ENCODE results near the gene DLGAP1. TPM values are rescaled to one million over a fixed set of nuclear protein-coding genes. Genes with fewer than 3 reads are reported as not detected.

Gene DLGAP1
- total and polyA plus RNA-seq, 4 donors = 0.54 to 11.8 (median 3.1) TPM

DNA sequence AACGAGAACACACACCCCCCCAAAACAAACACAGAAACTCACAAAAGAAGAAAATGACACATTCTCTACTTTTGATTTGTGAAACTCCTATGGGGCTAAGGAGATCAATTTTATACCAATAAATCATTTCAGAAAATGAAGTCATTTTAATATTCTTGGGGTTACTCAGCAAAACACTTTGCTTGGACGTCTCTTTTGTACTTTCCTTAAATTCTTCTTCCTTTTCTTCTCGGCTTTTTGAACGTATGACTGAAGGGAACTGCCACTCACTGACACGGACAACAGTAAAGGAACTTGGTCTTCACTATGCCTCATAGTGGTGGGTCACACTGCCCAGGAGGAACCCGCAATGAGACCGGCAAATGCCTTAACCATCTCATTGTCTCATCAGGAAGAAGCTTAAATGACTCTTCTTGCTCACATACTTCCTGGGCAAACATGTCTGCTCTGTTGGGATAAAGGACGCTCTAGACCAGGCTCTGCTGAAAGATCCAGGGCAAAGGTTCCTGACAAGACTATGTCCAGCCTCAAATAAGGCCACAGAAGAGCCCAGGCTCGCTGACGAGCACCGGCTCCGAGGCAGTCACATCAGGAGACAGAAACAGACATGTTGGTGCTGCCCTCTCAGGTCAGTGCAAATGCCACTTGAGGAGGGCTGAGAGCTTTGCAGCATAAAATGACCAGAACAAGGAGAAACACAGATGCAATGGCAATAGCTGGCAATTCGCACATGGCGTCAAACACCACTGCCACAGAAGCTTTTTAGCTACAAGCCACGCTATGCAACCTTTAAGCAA lies 799.7 kb downstream of the DLGAP1 start:
- Histone ChIP-seq H3K9ac (ENCODE audit: insufficient read depth in 1 of 2, low read length in 2 of 2) (no peak overlapping the region), H3K36me3 (ENCODE audit: control insufficient read depth in 4 of 4, insufficient read depth in 4 of 4, low read length in 4 of 4) (no peaks in the 10 kb centered on the region), H3K4me1 (ENCODE audit: control insufficient read depth in 5 of 5, insufficient read depth in 5 of 5, low read length in 5 of 5) (peaks cover 4 to 36% (median 17%) of the 10 kb centered on the region in 5 donors), H3K27me3 (ENCODE audit: control insufficient read depth in 3 of 3, insufficient read depth in 3 of 3, low read length in 2 of 3) (no peaks in the 10 kb centered on the region), H3K9me3 (ENCODE audit: control insufficient read depth in 4 of 4, insufficient read depth in 3 of 4, low read length in 3 of 4) (no peaks in the 10 kb centered on the region), H3K27ac (ENCODE audit: low read depth in 1 of 2, low read length in 1 of 2) (no peak overlapping the region), H3K4me3 (no peak overlapping the region)
- DNase-seq (no peak), ATAC-seq (ENCODE audit: insufficient read depth, low FRiP score) (no peak)
- TF ChIP-seq, protein P1, sequence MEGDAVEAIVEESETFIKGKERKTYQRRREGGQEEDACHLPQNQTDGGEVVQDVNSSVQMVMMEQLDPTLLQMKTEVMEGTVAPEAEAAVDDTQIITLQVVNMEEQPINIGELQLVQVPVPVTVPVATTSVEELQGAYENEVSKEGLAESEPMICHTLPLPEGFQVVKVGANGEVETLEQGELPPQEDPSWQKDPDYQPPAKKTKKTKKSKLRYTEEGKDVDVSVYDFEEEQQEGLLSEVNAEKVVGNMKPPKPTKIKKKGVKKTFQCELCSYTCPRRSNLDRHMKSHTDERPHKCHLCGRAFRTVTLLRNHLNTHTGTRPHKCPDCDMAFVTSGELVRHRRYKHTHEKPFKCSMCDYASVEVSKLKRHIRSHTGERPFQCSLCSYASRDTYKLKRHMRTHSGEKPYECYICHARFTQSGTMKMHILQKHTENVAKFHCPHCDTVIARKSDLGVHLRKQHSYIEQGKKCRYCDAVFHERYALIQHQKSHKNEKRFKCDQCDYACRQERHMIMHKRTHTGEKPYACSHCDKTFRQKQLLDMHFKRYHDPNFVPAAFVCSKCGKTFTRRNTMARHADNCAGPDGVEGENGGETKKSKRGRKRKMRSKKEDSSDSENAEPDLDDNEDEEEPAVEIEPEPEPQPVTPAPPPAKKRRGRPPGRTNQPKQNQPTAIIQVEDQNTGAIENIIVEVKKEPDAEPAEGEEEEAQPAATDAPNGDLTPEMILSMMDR (IDR thresholded peaks at IDR 0.05; ENCODE audit: control extremely low read depth, extremely low read depth) = no peak
- WGBS, 2 donors = 69 to 71% methylated on average over 15 of the region's 15 CpGs

- Histone ChIP-seq H3K4me3 (no peak overlapping the region), H3K36me3 (ENCODE audit: control insufficient read depth in 4 of 4, insufficient read depth in 4 of 4, low read length in 4 of 4) (no peaks in the 10 kb centered on the region), H3K4me1 (ENCODE audit: control insufficient read depth in 5 of 5, insufficient read depth in 5 of 5, low read length in 5 of 5) (peaks cover 4 to 44% (median 17%) of the 10 kb centered on the region in 5 donors), H3K27me3 (ENCODE audit: control insufficient read depth in 3 of 3, insufficient read depth in 3 of 3, low read length in 2 of 3) (no peaks in the 10 kb centered on the region), H3K27ac (ENCODE audit: low read depth in 1 of 2, low read length in 1 of 2) (no peak overlapping the region), H3K9me3 (ENCODE audit: control insufficient read depth in 4 of 4, insufficient read depth in 3 of 4, low read length in 3 of 4) (no peaks in the 10 kb centered on the region), H3K9ac (ENCODE audit: insufficient read depth in 1 of 2, low read length in 2 of 2) (no peak overlapping the region)
- TF ChIP-seq, protein P1 (IDR thresholded peaks at IDR 0.05; ENCODE audit: control extremely low read depth, extremely low read depth) = no peak
- DNase-seq (peak; percentile 76 to 96 (median 95)), ATAC-seq (ENCODE audit: insufficient read depth, low FRiP score) (no peak)
- WGBS, 2 donors = 77 to 86% methylated on average over 11 of the region's 11 CpGs
Measured at GRCh38 chr18:3654442-3655253, 800.5 kb downstream of the DLGAP1 start.

- DNase-seq = peak in 2 of 3 donors; percentile 55 to 76
- H3K36me3 ChIP-seq (ENCODE audit: control insufficient read depth in 4 of 4, insufficient read depth in 4 of 4, low read length in 4 of 4) = no peaks in the 10 kb centered on the region
- no peak overlapping the region for H3K27ac ChIP-seq (ENCODE audit: low read depth in 1 of 2, low read length in 1 of 2)
- no peak overlapping the region for H3K4me3 ChIP-seq
- no peaks in the 10 kb centered on the region for H3K9me3 ChIP-seq (ENCODE audit: control insufficient read depth in 4 of 4, insufficient read depth in 3 of 4, low read length in 3 of 4)
- no peak overlapping the region for H3K9ac ChIP-seq (ENCODE audit: insufficient read depth in 1 of 2, low read length in 2 of 2)
- WGBS, 2 donors = 79 to 81% methylated on average over 12 of the region's 12 CpGs
- no peak for ATAC-seq (ENCODE audit: insufficient read depth, low FRiP score)
- TF ChIP-seq, protein P1 (IDR thresholded peaks at IDR 0.05; ENCODE audit: control extremely low read depth, extremely low read depth) = no peak
- H3K27me3 ChIP-seq (ENCODE audit: control insufficient read depth in 3 of 3, insufficient read depth in 3 of 3, low read length in 2 of 3) = no peaks in the 10 kb centered on the region
- peaks cover 4 to 51% (median 17%) of the 10 kb centered on the region in 5 donors for H3K4me1 ChIP-seq (ENCODE audit: control insufficient read depth in 5 of 5, insufficient read depth in 5 of 5, low read length in 5 of 5)
Measured at GRCh38 chr18:3653851-3654441, 801.2 kb downstream of the DLGAP1 start.

All from lung (tissue), 12 donors.